ENCODE results near the gene IGLON5. TPM values are rescaled to one million over a fixed set of nuclear protein-coding genes. Genes with fewer than 3 reads are reported as not detected.

IGLON5 gene
- total and polyA plus RNA-seq, 12 donors, result 0.14 to 0.19 TPM; not detected in 10

DNA sequence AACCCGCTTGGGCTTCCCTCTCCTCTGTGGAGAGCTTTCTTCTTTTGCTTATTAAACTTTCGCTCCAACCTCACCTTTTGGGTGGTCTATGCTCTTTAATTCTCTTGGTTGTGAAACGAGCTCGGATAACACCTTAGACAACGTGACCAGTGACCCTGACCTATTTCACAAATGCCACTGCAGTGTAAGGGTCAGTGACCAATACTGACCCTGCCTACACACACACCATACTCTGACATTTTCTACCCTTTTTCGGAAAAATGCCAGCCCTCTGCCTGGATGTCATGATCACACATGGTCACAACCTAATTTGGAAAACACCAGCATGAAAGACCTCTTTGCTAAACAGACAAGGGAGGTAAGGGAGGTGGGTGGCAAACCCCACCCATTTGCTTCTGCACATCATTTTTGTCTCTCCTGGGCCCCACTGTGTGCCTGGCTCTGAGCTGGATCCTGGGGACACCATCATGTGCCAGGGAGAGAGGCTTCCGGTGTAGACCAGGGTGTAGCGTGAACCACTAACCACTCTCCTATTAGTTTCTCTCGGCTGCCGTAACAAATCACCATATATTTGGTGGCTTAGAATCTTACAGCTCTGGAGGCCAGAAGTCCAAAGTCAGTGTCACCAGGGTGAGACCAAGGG is 44.8 kb downstream of the IGLON5 start:
- intact Hi-C loops (cut with DNase I), result no loop called here
- ATAC-seq (no peak), DNase-seq (no peak)
- Histone ChIP-seq H3K27me3 (no peaks in the 10 kb centered on the region), H3K4me1 (peaks cover 0 to 9% (median 0%) of the 10 kb centered on the region in 9 donors), H3K4me3 (no peak overlapping the region), H3K27ac (no peak overlapping the region), H3K36me3 (peaks cover 0 to 27% (median 13%) of the 10 kb centered on the region in 9 donors), H3K9me3 (no peaks in the 10 kb centered on the region)
- TF ChIP-seq CTCF (IDR thresholded peaks at IDR 0.05), result no peak
- WGBS, 2 donors, result 96 to 97% methylated on average over 10 of the region's 10 CpGs

GRCh38 chr19:51357952-51358351 is 46.5 kb downstream of the IGLON5 start:
- intact Hi-C loops (cut with DNase I), result no loop called here
- Histone ChIP-seq H3K9me3 (no peaks in the 10 kb centered on the region), H3K4me1 (peaks cover 0 to 13% (median 4%) of the 10 kb centered on the region in 9 donors), H3K36me3 (peaks cover 0 to 10% (median 0%) of the 10 kb centered on the region in 9 donors), H3K27ac (no peak overlapping the region), H3K27me3 (no peaks in the 10 kb centered on the region), H3K4me3 (no peak overlapping the region)
- TF ChIP-seq CTCF (IDR thresholded peaks at IDR 0.05), result no peak
- no peak for DNase-seq
- 83 to 84% methylated on average over 7 of the region's 7 CpGs for WGBS, 2 donors
- no peak for ATAC-seq

GRCh38 chr19:51359294-51359693 is 47.9 kb downstream of the IGLON5 start:
- intact Hi-C loops (cut with DNase I), result no loop called here
- DNase-seq (no peak), ATAC-seq (no peak)
- no peak overlapping the region for H3K4me3 ChIP-seq
- peaks cover 0 to 9% (median 0%) of the 10 kb centered on the region in 9 donors for H3K36me3 ChIP-seq
- H3K27ac ChIP-seq, result no peak overlapping the region
- no peaks in the 10 kb centered on the region for H3K27me3 ChIP-seq
- peaks cover 0 to 18% (median 13%) of the 10 kb centered on the region in 9 donors for H3K4me1 ChIP-seq
- H3K9me3 ChIP-seq, result no peaks in the 10 kb centered on the region
- TF ChIP-seq CTCF (IDR thresholded peaks at IDR 0.05), result no peak
- 95 to 96% methylated on average over 4 of the region's 4 CpGs for WGBS, 2 donors

DNA sequence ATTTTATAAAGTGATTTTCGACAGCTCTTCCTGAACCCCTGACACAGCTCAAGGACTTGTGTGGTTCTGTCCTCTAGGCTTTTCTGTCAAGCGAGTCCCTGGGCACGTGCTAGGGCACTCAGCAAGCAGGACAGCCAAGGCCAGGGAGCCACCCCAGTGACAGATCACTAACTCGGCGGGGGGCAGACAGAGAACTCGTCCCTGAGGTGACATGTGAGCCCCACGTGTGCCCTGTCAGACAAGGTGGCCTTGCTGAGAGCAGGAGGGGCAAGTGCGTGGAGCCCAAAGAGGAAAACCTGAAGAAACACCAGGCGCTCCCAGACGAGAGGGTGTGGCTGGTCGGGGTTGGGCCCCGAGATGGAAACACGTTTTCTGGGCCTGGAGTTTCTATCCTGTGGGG is 49.8 kb downstream of the IGLON5 start:
- ATAC-seq, result no peak
- peak overlapping the region in 1 of 10 donors; percentile 48 for H3K27ac ChIP-seq

More for the DNA sequence above, 49.8 kb downstream of the IGLON5 start:
- WGBS, 2 donors, result 77 to 83% methylated on average over 13 of the region's 13 CpGs
- intact Hi-C loops (cut with DNase I), result loop anchor here in 1 of 10 donors (10.0 kb wide), 1 partner anchor 256 kb away; the partner anchor contains the start of gene CTU1
- Histone ChIP-seq H3K4me3 (no peak overlapping the region), H3K9me3 (no peaks in the 10 kb centered on the region), H3K4me1 (peaks cover 0 to 33% (median 22%) of the 10 kb centered on the region in 9 donors), H3K27me3 (no peaks in the 10 kb centered on the region), H3K36me3 (peaks cover 0 to 9% (median 0%) of the 10 kb centered on the region in 9 donors)
- no peak for TF ChIP-seq CTCF (IDR thresholded peaks at IDR 0.05)
- no peak for DNase-seq
